B cell (primary cell): ENCODE results near the gene HOXC13.

Source experiments
- EZH2 ChIP-seq: IDR thresholded peaks from 2 replicates; pipeline ENCODE4 v1.6.1; 2012; ENCODE audit warnings: borderline replicate concordance, low read depth, mild to moderate bottlenecking, moderate library complexity, low read length; ENCODE audit not compliant: insufficient read depth, poor library complexity, severe bottlenecking
- TF ChIP-seq, protein P1 (sequence below): fragments of 200-600 bp; IDR thresholded peaks from one replicate; pipeline ENCODE4 v1.8.0; 2022; ENCODE audit warnings: antibody characterized with exemption, mild to moderate bottlenecking

- TF ChIP-seq, protein P1, sequence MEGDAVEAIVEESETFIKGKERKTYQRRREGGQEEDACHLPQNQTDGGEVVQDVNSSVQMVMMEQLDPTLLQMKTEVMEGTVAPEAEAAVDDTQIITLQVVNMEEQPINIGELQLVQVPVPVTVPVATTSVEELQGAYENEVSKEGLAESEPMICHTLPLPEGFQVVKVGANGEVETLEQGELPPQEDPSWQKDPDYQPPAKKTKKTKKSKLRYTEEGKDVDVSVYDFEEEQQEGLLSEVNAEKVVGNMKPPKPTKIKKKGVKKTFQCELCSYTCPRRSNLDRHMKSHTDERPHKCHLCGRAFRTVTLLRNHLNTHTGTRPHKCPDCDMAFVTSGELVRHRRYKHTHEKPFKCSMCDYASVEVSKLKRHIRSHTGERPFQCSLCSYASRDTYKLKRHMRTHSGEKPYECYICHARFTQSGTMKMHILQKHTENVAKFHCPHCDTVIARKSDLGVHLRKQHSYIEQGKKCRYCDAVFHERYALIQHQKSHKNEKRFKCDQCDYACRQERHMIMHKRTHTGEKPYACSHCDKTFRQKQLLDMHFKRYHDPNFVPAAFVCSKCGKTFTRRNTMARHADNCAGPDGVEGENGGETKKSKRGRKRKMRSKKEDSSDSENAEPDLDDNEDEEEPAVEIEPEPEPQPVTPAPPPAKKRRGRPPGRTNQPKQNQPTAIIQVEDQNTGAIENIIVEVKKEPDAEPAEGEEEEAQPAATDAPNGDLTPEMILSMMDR: no peak
- no peak for TF ChIP-seq EZH2
Measured at GRCh38 chr12:53932915-53933314, 5.7 kb upstream of the HOXC13 start.
